GM19043 (cell line): ENCODE measurements around the gene ME2.
"Not testable (repeated sequence)": the region's sequence is repeated elsewhere in the genome, so short reads cannot be mapped to it uniquely, and the experiment has no call there.

ENCODE experiments used
- ATAC-seq: cut with Tn5 transposase; IDR thresholded peaks from one replicate; pipeline ENCODE4 v1.9.1; 2021; ENCODE audit warnings: low read depth; ENCODE audit not compliant: unreplicated experiment

Gene ME2

DNA sequence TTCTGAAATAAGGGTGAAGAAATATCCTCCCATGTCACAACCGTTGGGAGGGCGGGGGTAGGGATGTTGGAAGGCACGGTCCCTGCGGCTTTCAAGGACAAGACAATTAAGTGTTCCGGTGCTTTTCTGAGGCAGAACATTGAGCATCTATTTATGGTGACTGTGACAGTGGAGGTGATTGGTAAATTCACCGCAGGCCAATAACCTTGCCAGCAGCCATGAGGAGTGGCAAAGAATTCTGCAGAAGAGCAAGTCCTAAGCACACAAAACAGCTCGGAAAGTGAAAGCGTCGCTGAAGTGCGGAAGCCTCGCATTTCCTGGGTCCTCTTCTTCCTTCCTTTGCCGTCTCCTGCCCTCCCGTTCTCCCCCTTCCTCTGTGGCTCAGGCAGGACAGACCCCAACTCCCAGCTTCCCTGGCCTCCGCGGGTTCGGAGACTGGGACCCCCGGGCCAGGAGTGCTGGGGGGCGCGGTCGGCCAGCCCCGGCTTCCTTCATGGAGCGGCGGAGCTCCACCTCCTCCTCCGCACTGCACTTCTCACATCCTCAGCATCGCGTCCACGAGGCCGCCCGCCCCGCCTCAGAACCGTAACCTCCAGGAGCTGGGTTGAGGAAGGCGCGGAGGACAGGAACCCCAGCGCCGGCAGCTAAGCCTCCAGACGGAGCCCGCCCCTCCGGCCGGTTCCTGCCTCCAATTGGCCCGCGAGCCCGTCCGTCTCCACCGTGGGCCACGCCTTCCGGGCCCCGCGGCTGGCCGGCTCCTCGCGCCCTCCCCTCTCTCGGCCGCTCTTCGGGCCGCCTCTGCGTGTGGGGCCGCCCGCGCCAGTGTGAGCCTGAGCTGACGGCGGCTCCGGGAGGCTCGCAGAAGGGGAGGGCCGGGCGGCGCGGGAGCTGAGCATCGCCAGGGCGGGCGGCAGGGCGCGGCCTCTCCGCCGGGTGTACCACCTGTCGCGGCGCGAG is at the start of gene ME2:
ME2 (plus strand) TSS at position 774 of the 957 bp plus-strand sequence. CDS start 16,703 bp downstream, outside the sequence.
- peak; percentile 90 for ATAC-seq

DNA sequence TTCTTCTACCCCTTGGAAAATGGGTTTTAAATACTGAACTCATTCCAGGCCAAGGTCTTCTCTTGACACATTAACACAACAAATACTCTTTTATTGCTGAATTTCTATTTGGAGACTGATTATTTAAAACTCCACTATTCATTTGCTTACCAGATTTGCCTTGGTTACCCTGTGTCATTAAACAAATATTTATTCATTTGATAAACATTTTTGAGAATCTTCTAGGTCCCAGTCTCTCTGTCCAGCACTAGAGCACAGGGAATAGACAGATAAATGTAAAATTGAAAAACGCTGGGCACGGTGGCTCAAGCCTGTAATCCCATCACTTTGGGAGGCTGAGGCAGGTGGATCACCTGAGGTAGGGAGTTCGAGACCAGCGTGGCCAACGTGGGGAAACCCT is 49.3 kb upstream of the ME2 start:
- no peak for ATAC-seq

DNA sequence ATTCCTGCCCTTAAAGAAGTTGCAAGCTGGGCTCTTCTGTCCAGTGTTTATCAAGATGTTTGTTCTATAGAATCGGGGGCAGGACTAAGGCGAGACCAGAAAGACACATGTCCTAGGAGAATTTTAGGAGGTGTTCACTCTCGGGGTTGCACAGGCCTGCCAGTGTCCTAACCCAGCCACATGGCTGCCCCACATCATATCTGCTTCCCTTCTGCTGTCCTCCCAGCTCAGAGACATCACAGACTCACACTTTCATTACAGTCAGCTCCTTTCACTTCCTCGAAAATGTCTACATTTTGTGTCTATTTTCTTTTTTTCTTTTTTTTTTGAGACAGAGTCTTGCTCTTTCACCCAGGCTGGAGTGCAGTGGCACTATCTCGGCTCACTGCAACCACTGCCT is 48.4 kb upstream of the ME2 start:
- ATAC-seq, result no peak

DNA sequence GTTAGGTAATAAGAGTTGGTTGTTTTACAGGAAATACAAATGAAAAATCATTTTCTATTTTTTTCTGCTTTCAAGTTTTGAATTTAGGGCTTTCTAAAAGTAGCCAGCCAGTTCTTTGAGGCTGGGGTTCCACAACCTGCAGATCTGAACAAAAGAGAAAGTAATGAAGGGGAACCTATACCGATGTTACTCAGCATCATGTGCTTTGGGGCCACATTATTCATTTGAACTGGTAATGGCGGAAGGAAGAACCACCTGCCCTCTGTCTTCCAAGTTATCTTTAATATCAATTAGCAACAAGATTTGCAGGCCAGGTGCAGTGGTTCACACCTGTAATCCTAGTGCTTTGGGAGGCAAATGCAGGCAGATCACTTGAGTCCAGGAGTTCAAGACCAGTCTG is 46.2 kb upstream of the ME2 start:
- peak; percentile 54 for ATAC-seq

DNA sequence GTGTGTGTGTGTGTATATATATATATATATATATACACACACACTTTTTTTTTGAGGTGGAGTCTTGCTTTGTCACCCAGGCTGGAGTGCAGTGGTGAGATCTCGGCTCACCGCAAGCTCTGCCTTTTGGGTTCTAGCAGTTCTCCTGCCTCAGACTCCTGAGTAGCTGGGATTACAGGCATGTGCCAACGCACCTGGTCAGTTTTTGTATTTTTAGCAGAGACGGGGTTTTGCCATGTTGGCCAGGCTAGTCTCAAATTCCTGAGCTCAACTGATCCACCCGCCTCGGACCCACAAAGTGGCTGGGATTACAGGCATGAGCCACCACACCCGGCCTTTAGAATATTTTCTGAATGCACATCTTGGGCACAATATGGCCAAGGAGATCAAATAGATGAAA is 45.4 kb upstream of the ME2 start:
- ATAC-seq, result not testable (repeated sequence)

DNA sequence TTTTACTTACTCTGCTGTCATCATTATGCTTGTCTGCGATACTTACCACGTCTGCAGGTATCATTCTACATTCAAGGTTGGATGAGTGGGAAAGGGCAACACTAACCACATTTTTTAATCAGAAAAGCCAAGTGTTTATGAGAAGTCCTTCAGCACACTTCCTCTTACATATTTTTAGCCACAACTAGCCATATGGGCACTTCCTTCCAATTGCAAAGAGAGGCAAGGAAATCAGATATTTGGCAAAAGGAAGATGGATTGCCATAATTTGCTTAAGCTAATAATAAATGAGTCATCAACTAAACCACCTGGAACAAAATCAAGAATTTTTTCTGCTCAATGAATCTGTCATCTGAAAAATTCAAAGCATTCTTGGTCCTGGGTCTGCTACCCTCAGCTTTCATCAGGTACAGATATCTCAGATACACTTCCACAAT is 42.4 kb upstream of the ME2 start:
- ATAC-seq, result no peak

DNA sequence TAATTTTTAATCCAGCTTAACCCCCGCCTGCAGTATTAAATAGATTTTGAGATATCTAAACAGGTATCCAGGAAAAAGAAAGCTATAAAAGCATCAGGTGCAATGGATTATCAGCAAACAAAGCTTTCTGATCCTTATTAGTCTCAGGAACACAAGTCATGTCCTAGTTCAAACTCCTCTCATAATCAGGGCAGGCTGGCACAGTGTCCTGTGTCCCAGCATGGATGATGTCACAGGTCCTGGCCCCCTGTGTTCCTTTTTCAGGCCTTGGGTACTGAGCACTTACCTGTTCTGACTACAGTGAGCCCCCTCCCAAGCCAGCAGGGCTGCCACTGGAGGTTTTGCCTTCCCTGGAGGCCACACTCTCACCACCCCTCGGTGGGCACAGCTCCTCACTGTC is 39.6 kb upstream of the ME2 start:
- no peak for ATAC-seq

DNA sequence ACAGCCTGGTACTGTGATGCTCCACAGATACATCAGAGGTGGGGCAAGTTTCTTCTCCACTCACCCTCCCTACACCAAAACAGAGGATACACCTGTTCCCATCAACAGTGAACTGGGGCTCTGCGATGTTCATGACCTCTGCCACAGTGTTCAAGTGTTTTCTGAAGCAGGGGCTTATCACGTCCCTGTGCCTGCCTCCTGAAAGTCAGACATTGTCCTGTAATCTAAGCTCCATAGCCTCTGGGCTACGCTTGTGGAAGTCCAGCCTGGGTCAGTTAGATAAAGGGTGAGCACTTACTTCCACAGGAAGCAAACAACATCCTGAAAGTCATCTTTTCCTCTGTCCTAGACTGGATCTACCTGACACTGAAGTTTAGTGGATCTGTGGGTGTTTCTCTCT is 38.9 kb upstream of the ME2 start:
- ATAC-seq, result no peak

DNA sequence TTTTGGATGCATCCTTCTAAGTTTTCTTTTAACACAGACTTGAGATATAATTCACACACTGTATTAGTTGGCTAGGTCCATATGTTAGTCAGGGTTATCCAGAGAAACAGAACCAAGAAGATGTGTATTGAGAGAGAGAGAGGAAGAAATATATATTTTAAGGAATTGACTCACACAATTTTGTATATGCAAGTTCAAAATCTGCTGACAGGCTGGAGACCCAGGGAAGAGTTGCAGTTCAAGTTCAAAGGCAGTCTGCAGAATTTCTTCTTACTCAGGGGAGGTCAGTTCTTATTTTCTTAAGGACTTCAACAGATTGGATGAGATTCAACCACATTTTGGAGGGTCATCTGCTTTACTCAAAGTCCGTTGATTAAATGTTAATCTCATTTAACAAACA is 36.1 kb upstream of the ME2 start:
- ATAC-seq, result no peak

DNA sequence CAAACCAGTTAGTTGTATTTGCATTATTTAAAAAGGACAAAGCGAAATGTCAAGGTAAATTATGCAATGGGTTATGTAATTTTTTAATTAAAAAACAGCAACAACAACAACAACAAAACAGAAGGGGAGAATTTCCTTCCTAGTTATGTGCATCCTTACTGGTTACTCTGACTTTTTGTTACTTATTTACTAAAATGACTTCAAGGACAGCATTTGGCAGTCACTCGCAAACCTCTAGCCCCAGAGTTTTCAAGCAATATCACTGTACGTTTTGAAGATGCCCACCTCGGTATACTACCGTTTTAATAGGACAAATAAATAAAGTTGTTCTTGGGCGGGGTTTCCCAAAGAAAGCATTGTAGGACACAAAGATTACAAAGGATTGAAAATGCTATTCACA is 34.4 kb upstream of the ME2 start:
- ATAC-seq, result no peak

DNA sequence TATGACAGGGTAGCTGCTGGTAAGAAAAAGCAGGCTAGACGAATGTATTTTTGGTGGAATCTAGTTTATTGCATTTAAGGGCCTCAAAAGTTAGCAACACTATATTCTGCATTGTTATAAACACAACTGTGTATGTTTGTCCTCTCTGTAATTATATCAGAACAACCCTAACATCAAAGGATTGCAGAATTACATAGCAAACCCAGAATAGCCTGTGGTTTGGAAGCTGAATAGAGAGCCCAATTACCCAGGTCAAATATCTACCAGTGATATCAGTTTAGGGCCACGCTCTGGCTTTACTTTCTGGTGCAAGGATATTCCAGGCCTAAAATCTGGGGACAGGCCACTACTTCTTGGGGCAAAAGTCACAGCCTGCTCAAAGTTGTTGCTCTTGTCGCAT is 34.0 kb upstream of the ME2 start:
- ATAC-seq, result no peak

DNA sequence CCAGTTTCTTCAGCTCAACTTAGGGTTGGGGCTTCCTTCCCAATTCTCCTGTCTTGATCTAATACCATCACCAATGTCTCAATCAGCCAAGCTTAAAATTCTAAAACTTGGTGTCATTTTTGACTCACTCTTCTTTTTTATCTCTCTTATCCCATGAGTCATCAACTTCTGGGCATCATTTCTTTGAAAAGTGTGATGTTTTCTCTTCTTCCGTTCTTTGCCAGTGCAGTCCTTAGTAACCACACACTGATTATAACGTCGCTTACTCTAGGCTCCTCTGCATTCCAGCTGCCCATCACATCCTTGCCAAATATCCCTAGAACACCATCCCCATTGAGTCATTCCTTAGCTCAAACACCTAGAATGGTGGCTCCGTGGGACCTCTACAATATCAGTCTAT is 31.7 kb upstream of the ME2 start:
- ATAC-seq, result no peak

DNA sequence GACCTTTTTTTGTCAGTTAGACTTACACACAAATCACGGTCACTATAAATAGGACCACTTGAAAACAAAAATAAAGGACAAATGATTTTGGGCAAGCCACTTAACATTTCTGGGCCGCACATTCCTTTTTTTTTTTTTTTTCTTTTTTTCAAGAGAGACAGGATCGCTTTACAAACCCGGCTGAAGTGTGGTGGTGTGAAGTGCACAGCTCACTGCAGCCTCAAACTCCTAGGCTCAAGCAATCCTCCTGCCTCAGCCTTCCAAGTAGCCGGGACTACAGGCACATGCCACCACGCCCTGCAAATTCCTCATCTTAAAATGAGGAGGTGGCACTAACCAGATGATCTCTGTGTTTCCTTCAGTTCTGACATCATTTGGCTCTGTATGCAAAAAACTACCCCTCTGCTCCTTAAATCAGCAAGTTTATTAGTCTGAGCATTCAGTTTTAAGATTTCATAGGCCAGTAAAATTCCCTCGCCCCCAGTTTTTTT is 30.8 kb upstream of the ME2 start:
- ATAC-seq, result no peak

DNA sequence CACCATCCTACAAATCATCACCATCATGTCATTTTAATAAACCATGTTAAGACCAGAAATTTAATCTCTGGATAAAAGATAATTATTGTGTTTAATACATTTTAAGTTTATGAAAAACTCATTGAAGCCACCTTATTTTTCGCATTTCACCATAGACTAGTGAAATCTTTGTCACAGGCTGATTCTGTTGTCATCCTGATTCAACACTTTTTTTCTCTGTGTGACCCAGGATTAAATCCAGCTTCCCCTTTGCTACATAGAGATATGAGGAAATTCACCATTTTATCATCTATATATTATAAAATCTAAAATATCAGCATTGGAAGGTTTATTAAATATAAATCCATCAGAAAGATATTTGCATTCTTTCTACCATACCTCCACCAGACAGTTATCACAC is 29.9 kb upstream of the ME2 start:
- no peak for ATAC-seq

DNA sequence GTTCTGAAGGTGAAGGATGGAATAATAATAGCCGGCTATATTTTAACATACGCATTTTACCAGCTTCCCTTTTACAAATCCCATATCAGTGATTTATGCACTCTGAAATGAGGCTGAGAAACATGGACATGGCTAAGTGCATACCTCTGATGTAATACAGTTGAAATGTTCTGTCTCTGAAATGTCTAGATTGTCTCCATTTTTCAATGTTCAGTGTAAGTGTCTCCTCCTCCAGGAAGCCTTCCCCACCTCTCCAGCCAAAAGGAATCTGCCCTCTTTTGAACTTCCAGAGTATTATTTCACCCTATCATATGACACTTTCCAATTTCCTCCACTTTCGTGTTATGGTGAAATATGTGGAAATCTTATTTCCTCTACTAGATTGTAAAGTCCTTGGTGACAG is 29.5 kb upstream of the ME2 start:
- no peak for ATAC-seq

DNA sequence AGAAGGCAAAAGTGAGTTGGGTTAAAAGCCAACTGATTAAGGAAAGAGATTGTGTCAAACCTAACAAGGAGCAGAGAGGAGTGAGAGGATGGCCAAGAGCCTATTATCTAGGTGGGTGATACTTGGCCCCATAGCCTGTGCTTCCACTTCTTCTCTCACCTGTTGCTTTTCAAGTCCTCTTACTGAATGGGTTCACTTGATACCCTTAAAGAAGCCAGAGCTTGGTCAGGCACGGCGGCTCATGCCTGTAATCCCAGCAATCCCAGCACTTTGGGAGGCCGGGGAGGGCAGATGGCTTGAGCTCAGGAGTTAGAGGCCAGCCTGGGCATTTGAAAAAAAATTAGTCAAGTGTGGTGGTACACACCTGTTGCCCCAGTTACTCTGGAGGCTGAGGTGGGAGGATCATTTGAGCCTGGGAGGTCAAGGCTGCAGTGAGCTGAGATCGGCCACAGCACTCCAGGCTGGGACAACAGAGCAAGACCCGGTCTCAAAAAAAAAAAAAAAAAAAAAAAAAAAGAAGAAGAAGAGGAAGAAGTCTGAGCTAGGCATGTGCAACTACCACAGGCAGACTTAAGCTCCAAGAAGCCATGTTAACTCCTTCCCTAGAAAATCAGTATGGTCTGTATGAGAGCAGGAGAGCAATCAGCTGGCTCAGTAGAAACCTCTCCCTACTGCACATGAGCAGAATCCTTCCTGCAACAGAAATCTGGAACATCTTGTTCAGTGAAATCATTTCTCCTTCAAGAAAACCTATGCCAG is 28.4 kb upstream of the ME2 start:
- no peak for ATAC-seq

DNA sequence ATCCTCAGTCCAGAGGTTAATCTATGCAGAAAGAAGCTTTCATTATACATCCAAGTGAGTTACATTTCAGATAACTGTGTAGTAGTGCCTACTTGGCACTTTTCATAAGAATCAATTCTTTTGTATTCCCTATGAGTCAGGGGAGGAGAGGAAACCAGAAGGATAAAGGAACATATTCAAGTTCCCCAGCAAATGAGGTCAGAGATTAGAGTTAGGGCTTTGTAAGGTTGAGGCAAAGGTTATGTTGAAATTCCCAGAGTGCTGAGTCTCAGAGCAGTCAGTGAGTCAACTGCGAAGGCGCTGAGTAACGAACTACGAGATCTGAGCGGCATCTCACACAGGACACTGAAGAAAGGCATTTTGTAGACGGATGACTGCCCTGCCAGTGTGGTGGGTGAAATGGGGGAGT is 25.1 kb upstream of the ME2 start:
- no peak for ATAC-seq

DNA sequence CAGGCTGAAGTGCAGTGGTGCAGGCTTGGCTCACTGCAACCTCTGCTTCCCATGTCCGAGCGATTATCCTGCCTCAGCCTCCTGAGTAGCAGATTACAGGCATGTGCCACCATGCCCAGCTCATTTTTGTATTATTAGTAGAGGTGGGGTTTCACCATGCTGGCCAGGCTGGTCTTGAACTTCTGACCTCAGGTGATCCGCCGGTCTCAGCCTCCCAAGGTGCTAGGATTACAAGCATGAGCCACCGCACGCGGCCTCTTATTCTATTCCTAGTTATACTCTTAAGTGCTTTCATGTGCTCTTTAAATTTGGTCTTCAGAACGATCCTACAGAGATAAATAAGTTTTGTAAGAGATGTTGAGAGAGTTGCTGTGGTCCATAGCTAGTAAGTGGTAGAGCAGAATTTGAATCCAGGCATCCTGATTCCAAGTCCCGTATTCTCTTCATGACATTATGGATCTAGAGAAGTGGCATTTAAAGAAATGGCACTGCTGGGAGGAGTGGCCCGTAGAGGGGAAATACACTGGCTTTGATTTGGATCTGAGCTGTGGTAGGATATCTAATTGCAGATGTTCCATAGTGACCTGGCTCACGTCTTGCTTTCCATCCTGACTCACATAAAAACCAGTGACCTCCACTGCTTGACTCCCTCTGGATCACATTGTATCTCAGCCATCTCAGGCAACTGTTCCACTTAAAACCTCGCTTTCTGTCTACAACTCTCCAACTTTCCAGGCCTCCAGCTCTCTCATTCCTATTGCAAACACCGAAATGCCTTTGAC is 22.8 kb upstream of the ME2 start:
- ATAC-seq, result no peak

DNA sequence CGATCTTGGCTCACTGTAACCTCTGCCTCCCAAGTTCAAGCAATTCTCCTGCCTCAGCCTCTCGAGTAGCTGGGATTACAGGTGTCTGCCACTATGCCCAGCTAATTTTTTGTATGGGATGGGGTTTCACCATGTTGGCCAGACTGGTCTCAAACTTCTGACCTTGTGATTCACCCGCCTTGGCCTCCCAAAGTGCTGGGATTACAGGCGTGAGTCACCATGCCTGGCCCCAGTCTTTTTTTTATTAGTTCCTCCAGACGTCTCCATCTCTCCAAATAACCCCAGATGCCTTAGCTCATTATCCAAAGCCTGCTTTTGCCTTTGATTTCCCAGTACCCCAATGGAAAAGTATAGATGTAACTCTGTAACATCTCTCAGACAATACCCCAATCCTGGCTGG is 21.8 kb upstream of the ME2 start:
- ATAC-seq, result not testable (repeated sequence)

DNA sequence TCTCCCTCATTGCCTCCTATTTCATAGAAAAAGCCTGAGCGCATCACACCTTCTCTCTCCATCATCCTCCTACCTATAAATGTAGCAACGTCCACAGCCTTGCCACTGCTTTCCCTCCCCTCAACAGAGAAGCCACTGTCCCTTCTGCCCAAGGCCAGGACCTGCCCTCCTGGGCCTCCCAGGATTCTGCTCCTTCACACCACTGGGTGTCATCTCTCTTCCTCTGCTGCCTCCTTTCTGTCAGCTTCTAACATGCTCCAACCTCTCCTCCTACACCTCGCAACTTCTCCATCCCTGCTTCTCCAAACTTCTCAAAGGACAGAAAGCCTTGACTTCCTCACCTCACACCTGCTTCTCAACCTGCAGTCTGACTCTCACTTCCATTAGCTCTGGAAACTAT is 21.2 kb upstream of the ME2 start:
- no peak for ATAC-seq
